Endothelial cell of umbilical vein (primary cell): ENCODE data around the gene HNRNPC.
"Not testable (repeated sequence)": the region's sequence is repeated elsewhere in the genome, so short reads cannot be mapped to it uniquely, and the experiment has no call there.

Source experiments
- POLR2A ChIP-seq: IDR thresholded peaks from 2 replicates; pipeline ENCODE4 v1.6.1; 2012; ENCODE audit warnings: low read depth, mild to moderate bottlenecking, control low read depth, low read length
- POLR2AphosphoS5 ChIP-seq: IDR thresholded peaks from 2 replicates; pipeline ENCODE4 v1.6.1; 2012; ENCODE audit warnings: low read depth, mild to moderate bottlenecking, control low read depth, low read length, moderate library complexity; ENCODE audit not compliant: insufficient read depth
- TF ChIP-seq, protein P1 (sequence below), 2 donors: IDR thresholded peaks; 1 replicate in 1 of 2; 2 replicates in 1 of 2; pipeline ENCODE4 v1.5.1; 2011; ENCODE audit warnings: low read length in 2 of 2, mild to moderate bottlenecking in 2 of 2, moderate library complexity in 2 of 2, control low read depth in 1 of 2, inconsistent platforms in 1 of 2, low read depth in 1 of 2; ENCODE audit not compliant: insufficient read depth in 1 of 2; ENCODE audit errors: extremely low read depth in 1 of 2
- TF ChIP-seq, protein P2 (sequence below): IDR thresholded peaks from 2 replicates; pipeline ENCODE4 v1.6.1; 2011; ENCODE audit not compliant: insufficient read depth, insufficient read length

DNA sequence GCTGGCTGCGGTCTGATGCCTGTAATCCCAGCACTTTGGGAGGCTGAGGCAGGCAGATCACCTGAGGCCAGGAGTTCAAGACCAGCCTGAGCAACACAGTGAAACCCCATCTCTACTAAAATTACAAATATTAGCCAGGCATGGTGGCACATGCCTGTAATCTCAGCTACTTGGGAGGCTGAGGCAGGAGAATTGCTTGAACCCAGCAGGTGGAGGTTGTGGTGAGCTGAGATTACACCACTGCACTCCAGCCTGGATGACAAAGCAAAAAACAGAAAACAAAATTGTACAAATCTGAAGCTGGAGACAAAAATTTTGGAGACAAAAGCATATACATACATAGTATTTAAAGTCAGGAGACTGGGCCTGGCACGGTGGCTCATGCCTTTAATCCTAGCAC, 17.3 kb upstream of the HNRNPC start:
- TF ChIP-seq POLR2A, POLR2AphosphoS5: not testable (repeated sequence)
- TF ChIP-seq, protein P1, sequence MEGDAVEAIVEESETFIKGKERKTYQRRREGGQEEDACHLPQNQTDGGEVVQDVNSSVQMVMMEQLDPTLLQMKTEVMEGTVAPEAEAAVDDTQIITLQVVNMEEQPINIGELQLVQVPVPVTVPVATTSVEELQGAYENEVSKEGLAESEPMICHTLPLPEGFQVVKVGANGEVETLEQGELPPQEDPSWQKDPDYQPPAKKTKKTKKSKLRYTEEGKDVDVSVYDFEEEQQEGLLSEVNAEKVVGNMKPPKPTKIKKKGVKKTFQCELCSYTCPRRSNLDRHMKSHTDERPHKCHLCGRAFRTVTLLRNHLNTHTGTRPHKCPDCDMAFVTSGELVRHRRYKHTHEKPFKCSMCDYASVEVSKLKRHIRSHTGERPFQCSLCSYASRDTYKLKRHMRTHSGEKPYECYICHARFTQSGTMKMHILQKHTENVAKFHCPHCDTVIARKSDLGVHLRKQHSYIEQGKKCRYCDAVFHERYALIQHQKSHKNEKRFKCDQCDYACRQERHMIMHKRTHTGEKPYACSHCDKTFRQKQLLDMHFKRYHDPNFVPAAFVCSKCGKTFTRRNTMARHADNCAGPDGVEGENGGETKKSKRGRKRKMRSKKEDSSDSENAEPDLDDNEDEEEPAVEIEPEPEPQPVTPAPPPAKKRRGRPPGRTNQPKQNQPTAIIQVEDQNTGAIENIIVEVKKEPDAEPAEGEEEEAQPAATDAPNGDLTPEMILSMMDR (IDR thresholded peaks at IDR 0.05; ENCODE audit: extremely low read depth in 1 of 2, insufficient read depth in 1 of 2, low read depth in 1 of 2, low read length in 2 of 2) = not testable (repeated sequence)
- TF ChIP-seq, protein P2, sequence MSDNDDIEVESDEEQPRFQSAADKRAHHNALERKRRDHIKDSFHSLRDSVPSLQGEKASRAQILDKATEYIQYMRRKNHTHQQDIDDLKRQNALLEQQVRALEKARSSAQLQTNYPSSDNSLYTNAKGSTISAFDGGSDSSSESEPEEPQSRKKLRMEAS = not testable (repeated sequence)
